HG03159 (cell line): ENCODE measurements around the gene CD8A.
"Not testable (repeated sequence)": the region's sequence is repeated elsewhere in the genome, so short reads cannot be mapped to it uniquely, and the experiment has no call there.

ENCODE experiments used
- ATAC-seq: cut with Tn5 transposase; IDR thresholded peaks from one replicate; pipeline ENCODE4 v1.9.1; 2021; ENCODE audit warnings: mild to moderate bottlenecking, moderate library complexity; ENCODE audit not compliant: unreplicated experiment

CD8A gene

DNA sequence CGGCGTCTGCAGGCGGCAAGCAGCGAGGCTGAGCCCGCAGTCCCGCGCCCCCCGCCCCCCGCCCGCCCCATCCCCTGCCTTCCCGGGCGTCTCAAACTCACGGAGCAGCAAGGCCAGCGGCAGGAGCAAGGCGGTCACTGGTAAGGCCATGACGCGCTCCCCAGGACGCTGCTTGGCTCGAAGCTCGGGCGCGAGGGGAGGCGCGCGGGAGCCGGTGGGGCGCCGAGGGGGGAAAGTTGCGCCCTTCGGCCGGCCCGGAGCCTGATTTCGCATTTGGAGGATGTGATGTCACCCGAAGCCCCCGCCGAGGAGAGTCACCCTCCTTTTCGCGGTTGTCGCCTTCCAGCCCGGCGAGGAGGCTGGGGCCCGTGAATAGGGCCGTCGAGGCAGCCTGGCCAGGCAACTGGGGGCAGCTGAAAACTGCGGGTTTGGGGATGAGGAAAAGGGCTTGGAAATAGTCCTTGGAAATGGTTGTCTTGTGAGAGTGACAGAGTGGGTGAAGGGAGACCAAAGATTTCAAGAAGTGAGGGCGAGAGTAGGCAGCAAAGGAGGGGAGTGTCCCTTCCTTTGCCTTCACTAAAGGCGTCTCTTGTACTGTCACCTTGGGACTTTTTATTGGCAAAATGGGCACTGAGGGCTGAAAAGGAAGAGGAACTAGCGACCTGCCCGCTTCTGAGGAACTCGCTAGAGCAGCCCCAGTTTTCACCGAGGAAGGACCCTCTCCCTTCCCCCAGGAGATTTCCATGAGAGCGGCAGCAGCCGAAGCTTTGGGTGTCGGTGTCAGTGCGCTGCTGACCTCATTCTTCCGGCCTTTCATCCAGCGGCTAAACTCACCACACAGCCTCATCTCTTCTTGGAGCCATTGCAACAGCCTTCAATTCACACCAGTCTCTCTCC lies at the start of gene CD8A:
Gene CD8A, minus strand, starts transcription at position 238 of the 897 bp plus-strand sequence. Its CDS starts 88 bp downstream, at position 150.
- no peak for ATAC-seq

GRCh38 chr2:86839871-86840548 lies 49.3 kb upstream of the CD8A start:
- not testable (repeated sequence) for ATAC-seq

DNA sequence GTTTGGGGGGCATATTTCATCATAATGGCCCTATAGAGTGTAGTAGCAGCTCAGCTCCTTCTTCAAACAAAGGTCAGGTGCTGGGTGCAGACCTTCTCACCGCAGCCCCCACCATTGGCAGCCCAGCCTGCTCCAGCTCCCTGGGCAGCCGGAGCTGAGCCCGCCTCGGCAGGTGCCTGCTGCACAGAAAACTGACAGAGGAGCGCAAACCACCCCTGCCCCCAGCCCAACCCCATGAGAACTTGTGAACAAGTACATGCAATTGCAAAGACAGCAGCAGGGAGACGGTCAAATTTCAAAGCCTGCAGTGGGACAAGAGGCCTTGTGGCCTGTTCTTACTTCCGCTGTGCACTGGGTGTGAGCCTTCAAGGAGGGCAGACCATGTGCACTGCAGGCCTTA lies 48.7 kb upstream of the CD8A start:
- ATAC-seq, result not testable (repeated sequence)

DNA sequence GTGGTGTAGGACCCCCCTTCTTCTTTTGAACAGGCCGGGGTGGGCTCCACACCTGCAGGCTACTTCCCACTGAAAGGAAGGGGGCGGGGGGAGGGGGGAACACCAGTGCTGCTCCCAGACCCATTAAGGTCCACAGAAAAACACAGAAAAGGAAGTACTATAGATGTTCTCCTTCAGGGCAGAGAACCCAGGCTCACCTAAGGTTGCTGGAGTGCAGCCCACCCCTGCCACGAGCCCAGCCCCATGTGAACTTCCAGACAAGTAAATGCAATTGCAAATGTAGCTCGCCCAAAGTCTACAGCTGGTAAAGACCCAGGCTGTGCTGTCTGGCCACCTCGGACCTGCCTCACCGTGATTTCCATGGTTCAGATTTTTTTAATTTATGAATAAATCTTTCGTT lies 47.0 kb upstream of the CD8A start:
- ATAC-seq, result not testable (repeated sequence)

GRCh38 chr2:86836915-86837695 lies 46.4 kb upstream of the CD8A start:
- ATAC-seq, result not testable (repeated sequence)

DNA sequence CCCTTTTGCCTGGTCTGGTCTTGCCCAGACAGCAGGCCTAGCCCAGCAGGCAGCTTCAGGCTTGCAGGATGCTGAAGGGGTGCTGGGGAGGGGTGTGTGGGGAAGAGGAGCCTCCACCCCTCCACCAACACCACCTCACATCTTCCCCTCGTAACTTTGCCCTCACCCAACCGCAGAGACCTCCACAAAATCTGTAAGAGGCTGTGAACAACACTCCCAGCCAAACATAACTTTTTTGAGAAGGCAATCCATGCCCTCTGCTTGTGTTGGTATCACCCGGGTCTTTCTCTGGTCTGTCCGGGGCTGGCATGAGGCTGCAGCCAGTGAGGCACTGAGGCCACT lies 44.8 kb upstream of the CD8A start:
- ATAC-seq, result not testable (repeated sequence)

GRCh38 chr2:86833315-86833714 lies 42.6 kb upstream of the CD8A start:
- no peak for ATAC-seq

GRCh38 chr2:86832334-86833096 lies 41.8 kb upstream of the CD8A start:
- ATAC-seq, result no peak

- ATAC-seq, result no peak
Observed at GRCh38 chr2:86831537-86831936, 40.8 kb upstream of the CD8A start.

DNA sequence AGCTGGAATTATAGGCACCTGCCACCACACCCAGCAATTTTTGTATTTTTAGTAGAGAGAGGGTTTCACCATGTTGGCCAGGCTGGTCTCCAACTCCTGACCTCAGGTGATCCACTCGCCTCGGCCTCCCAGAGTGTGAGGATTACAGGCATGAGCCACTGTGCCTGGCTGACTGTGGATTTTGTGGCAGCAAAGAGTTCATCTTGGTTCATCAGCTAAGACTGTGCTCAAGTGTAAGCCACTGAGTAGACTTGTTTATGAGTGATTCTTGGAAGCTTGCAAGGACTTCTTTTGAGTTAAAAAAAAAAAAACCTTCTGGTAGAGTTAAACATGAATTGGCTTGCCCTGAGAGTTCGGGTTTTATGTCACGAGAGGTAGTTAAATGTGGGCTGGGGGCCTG lies 36.2 kb upstream of the CD8A start:
- ATAC-seq, result no peak

DNA sequence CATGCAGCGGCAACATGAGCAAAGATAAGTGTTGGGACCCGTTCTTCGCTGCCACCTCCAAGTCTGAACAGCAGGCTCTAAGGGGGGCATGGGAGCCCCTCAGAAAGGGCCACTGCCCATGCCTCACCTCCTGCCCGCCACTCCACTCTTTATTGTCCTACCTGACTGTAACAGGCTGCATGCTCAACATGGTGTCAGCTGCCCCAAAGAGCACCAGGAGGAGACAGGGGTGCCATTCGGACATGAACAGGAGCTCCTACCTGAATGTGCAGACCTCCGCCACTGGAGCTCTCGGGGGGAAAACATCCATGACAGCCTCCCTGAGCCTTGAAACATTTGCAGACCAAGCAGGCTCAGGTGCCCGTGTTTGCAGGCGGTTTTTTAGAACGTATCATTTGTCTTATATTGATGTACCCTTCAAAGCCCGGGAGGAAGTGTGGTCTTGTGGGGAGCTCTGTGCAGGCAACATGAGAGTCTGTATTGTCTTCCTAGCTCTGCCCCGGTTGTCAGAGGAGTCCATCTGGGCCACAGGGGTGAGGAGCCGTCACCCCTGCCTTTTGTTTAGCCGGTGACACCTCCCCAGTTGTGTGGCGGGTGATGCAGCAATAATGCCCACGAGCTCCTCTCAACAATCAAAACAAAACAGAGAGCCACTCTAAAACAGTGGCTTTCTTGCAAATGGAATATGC lies 35.1 kb upstream of the CD8A start:
- ATAC-seq, result no peak

DNA sequence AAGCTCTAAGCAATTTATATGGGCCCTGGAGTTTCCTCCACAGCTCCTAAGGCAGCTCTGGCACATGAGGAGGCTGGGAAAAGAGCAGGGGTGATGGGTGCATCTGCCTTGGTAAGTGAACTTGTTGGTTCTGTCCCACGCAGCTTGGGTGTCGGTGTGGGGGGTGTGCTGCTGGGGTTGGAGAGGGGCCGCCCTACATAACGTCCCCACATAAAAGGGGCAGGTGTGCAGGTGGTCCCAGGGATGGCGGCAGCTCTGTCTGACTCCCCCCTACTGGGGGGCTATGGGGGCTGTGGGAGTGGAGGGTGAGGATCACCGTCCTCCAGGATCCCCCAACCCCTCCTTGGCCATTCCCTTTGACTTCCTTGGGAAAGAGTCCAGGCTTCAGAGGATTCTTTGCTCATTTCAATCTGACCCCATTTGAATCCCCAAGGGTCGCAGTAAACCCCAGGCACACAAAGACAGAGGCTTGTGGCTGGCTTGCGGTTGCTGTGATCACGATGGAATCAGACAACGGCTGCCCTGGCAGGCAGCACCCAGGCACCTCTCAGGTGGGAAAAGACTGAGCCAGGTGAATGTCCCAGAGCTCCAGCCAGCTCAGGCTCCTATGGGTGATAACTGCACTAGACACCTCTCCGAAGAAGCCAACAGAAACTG lies 34.5 kb upstream of the CD8A start:
- ATAC-seq, result no peak

- ATAC-seq, result no peak
Observed at GRCh38 chr2:86822668-86823345, 32.1 kb upstream of the CD8A start.

GRCh38 chr2:86821842-86822241 lies 31.1 kb upstream of the CD8A start:
- ATAC-seq, result no peak

GRCh38 chr2:86821306-86821705 lies 30.6 kb upstream of the CD8A start:
- no peak for ATAC-seq

DNA sequence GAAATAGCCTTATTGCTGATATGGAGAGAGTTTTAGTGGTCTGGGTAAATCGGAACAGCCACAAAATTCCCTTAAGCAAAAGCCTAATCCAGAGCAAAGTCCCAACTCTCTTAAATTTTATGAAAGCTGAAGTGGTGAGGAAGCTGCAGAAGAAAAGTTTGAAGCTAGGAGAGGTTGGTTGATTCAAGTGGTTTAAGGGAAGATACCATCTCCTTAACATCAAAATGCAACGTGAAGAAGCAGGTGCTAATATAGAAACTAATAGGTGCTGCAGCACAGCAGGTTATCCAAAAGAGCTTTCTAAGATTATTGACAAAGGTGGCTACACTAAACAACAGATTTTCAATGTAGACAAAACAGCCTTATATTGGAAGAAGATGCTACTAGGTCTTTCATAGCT lies 28.2 kb upstream of the CD8A start:
- ATAC-seq, result no peak

- ATAC-seq, result no peak
Observed at GRCh38 chr2:86818114-86818801, 27.5 kb upstream of the CD8A start.

DNA sequence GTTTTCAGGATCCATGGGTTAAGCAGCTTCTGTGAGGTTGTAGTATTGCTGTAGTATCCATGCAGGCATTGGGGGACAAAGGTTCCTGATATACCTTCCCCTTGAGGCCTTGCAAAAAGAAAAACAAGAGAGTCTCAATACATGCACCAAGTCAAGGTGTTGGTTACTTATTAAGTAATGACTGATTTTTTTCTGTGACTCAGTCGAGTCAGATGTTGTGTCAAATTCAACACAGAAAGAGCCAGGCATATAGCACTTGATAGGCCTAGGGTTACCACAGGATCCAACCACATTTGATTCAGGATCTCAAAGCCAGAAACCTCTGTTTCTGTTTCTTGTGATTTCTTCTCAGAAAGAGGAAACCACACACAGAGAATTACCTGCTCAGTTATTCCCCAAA lies 24.9 kb upstream of the CD8A start:
- no peak for ATAC-seq
